Keratinocyte (primary cell): Measurements from ENCODE around the gene OR5P2. TPM values are rescaled to one million over a fixed set of nuclear protein-coding genes. Genes with fewer than 3 reads are reported as not detected.
"Not testable (repeated sequence)": the region's sequence is repeated elsewhere in the genome, so short reads cannot be mapped to it uniquely, and the experiment has no call there.

Experiments
- DNase-seq: peaks from one replicate; pipeline ENCODE4 v3.0.0-alpha.2; 2011; ENCODE audit warnings: low read depth, missing footprints, low spot score
- FAIRE-seq: peaks from 2 replicates; lab custom pipeline; 2011; peaks lifted over from hg19 to GRCh38; lab: Jason Lieb, UNC
- H2AFZ ChIP-seq: 2 replicates; pipeline ENCODE4 v1.6.0; 2012; ENCODE audit warnings: low read length, control low read depth, inconsistent platforms; ENCODE audit not compliant: control insufficient read depth
- H3K27ac ChIP-seq: 2 replicates; pipeline ENCODE4 v1.5.1; 2011; ENCODE audit warnings: low read length; ENCODE audit not compliant: control insufficient read depth, insufficient read depth
- H3K27me3 ChIP-seq: 3 replicates; pipeline ENCODE4 v1.6.0; 2011; ENCODE audit warnings: low read length; ENCODE audit not compliant: control insufficient read depth, insufficient read depth; ENCODE audit errors: extremely low read depth
- H3K36me3 ChIP-seq, 2 experiments: 2 replicates in 1 of 2; 3 replicates in 1 of 2; pipeline ENCODE4 v1.5.1; 2011; ENCODE audit warnings: low read length in 2 of 2, mild to moderate bottlenecking in 1 of 2; ENCODE audit not compliant: control insufficient read depth in 2 of 2, insufficient read depth in 2 of 2; ENCODE audit errors: extremely low read depth in 1 of 2
- H3K4me1 ChIP-seq: 3 replicates; pipeline ENCODE4 v1.5.1; 2011; ENCODE audit warnings: low read length; ENCODE audit not compliant: control insufficient read depth, insufficient read depth; ENCODE audit errors: extremely low read depth
- H3K4me2 ChIP-seq: 3 replicates; pipeline ENCODE4 v1.6.0; 2011; ENCODE audit warnings: low read depth, low read length; ENCODE audit not compliant: control insufficient read depth, insufficient read depth; ENCODE audit errors: extremely low read depth
- H3K4me3 ChIP-seq, 3 experiments: fragments of 200-600 bp in 1 of 3; sonication (generic) in 1 of 3; 2 replicates in 2 of 3; 3 replicates in 1 of 3; pipeline ENCODE4 v1.5.1; 2011 to 2016; ENCODE audit warnings: low read length in 3 of 3, mild to moderate bottlenecking in 3 of 3, control low read depth in 2 of 3, inconsistent platforms in 1 of 3, low read depth in 1 of 3, mixed read lengths in 1 of 3, mixed run types in 1 of 3, moderate library complexity in 1 of 3; ENCODE audit not compliant: control insufficient read depth in 2 of 3, insufficient read depth in 2 of 3; ENCODE audit errors: extremely low read depth in 1 of 3
- H3K79me2 ChIP-seq: 2 replicates; pipeline ENCODE4 v1.6.0; 2012; ENCODE audit warnings: low read length; ENCODE audit not compliant: control insufficient read depth, insufficient read depth
- H3K9ac ChIP-seq: 3 replicates; pipeline ENCODE4 v1.6.0; 2011; ENCODE audit warnings: low read length; ENCODE audit not compliant: control insufficient read depth, insufficient read depth; ENCODE audit errors: extremely low read depth
- H3K9me1 ChIP-seq: 3 replicates; pipeline ENCODE4 v1.6.0; 2011; ENCODE audit warnings: low read length; ENCODE audit not compliant: control insufficient read depth, insufficient read depth; ENCODE audit errors: extremely low read depth
- H3K9me3 ChIP-seq: 2 replicates; pipeline ENCODE4 v1.5.1; 2012; ENCODE audit warnings: low read depth, low read length; ENCODE audit not compliant: control insufficient read depth
- H4K20me1 ChIP-seq: 3 replicates; pipeline ENCODE4 v1.6.0; 2011; ENCODE audit warnings: low read length; ENCODE audit not compliant: control insufficient read depth, insufficient read depth; ENCODE audit errors: extremely low read depth
- CTCF ChIP-seq, 3 experiments: IDR thresholded peaks in 1 of 3; conservative IDR thresholded peaks in 1 of 3; optimal IDR thresholded peaks in 1 of 3; 2 replicates in 2 of 3; 3 replicates in 1 of 3; pipeline versions ENCODE3 to v1.5.1; 2011; ENCODE audit warnings: low read length in 3 of 3, mild to moderate bottlenecking in 3 of 3, moderate library complexity in 2 of 3, control low read depth in 1 of 3, inconsistent platforms in 1 of 3; ENCODE audit not compliant: insufficient read depth in 2 of 3; ENCODE audit errors: extremely low read depth in 1 of 3
- EZH2 ChIP-seq: IDR thresholded peaks from one replicate; pipeline ENCODE4 v1.6.1; 2012; ENCODE audit warnings: inconsistent platforms, mild to moderate bottlenecking, low read length, moderate library complexity
- dilution Hi-C: fragments of 300-500 bp; cut with MboI; formaldehyde crosslinking; loops from one replicate; pipeline ENCODE4 v1.7.0; 2020; ENCODE audit warnings: low sequenced_read_pairs; ENCODE audit not compliant: extremely low pct_ligation_motif_present
- polyA plus RNA-seq, 5 experiments: library from polyadenylated mRNA; depleted of rRNA in 3 of 5; stranded (reverse) in 3 of 5; stranded (forward) in 1 of 5; unstranded in 1 of 5; fragments of >200 nt; gene quantifications; 1 replicate in 1 of 5; 2 replicates in 3 of 5; 3 replicates in 1 of 5; pipeline versions ENCODE4 v1.2.1 to v1.2.3, GENCODE V29; 2011 to 2012; ENCODE audit warnings: missing spikeins in 2 of 5, low read depth in 1 of 5, low replicate concordance in 1 of 5

The OR5P2 gene
- polyA plus RNA-seq, 1 donor (not counting 4 experiments of a cell fraction or from before 2014, with no cell fraction given), result 0.25 TPM

DNA sequence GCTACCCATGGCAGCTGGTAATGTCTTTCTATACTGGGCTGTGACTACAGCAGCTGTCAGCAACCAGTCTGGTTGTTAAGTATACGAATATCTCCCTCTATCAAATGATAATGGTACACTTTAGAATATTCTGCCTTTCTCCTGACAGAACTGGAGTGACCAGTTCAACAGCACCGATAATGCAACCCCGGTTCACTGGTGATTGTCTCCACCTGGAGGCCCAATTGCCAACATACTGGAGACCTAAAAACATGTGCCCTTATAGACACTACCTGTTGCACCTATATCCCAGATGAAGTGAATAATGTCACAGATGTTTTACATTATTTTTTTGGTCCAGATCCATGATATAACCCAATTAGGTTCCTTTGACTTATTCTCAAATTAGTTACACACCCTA lies 21.1 kb downstream of the OR5P2 start:
- no peaks in the 10 kb centered on the region for H3K9me1 ChIP-seq
- no peaks in the 10 kb centered on the region for H4K20me1 ChIP-seq
- no peaks in the 10 kb centered on the region for H3K4me1 ChIP-seq
- no peak overlapping the region for H2AFZ ChIP-seq
- H3K27me3 ChIP-seq, result no peaks in the 10 kb centered on the region
- H3K9me3 ChIP-seq, result no peaks in the 10 kb centered on the region
- FAIRE-seq (no peak), DNase-seq (no peak)
- no peaks in the 10 kb centered on the region for H3K36me3 ChIP-seq
- dilution Hi-C loops, result no loop called here
- no peaks in the 10 kb centered on the region for H3K79me2 ChIP-seq
- H3K4me2 ChIP-seq, result no peak overlapping the region
- H3K4me3 ChIP-seq, result no peak overlapping the region
- H3K27ac ChIP-seq, result no peak overlapping the region
- TF ChIP-seq EZH2 (no peak), CTCF (optimal IDR thresholded peaks at IDR 0.05 in 1 of 3, IDR thresholded peaks at IDR 0.05 in 1 of 3, conservative IDR thresholded peaks at IDR 0.05 in 1 of 3; ENCODE audit: extremely low read depth in 1 of 3, insufficient read depth in 2 of 3, low read length in 3 of 3) (peak in 1 of 3 experiments; percentile 8)
- no peak overlapping the region for H3K9ac ChIP-seq

DNA sequence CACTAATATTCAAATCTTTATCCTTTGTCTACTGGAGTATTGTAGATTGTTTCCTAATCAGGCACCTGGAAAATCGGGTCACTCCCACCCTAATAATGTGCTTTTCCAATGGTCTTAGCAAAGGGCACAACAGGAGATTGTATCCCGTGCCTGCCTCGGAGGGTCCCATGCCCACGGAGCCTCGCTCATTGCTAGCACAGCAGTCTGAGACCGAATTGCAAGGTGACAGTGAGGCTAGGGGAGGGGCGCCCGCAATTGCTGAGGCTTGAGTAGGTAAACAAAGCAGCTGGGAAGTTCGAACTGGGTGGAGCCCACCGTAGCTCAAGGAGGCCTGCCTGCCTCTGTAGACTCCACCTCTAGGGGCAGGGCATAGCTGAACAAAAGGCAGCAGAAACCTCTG lies 32.4 kb downstream of the OR5P2 start:
- dilution Hi-C loops, H3K27me3 ChIP-seq, H3K79me2 ChIP-seq, H3K36me3 ChIP-seq, DNase-seq, H2AFZ ChIP-seq, H3K9ac ChIP-seq, H3K4me1 ChIP-seq, H3K9me3 ChIP-seq, H3K27ac ChIP-seq, H4K20me1 ChIP-seq, H3K4me2 ChIP-seq, FAIRE-seq, H3K9me1 ChIP-seq, H3K4me3 ChIP-seq: not testable (repeated sequence)

DNA sequence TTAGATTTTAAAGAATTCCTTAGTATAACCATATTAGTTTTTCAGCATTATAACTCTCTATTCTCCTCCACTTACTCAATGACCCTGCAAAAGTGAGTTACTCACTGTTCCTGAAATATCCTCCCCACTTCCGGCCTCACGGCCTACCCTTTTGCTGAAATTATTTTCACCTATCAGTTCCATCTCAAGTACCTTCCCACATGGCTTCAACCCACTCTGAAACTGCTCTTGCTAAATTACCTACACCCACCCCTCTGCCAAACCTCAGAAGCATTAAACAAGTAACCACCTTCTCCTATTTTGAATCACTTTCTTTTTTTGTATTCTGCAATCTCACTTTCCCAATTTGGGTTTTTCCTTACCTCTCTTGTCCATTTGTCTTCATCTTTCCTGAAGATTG lies 37.7 kb downstream of the OR5P2 start:
- no peaks in the 10 kb centered on the region for H3K9me1 ChIP-seq
- no peaks in the 10 kb centered on the region for H4K20me1 ChIP-seq
- H3K4me2 ChIP-seq, result no peak overlapping the region
- TF ChIP-seq EZH2, result no peak
- no peak for TF ChIP-seq CTCF (optimal IDR thresholded peaks at IDR 0.05 in 1 of 3, IDR thresholded peaks at IDR 0.05 in 1 of 3, conservative IDR thresholded peaks at IDR 0.05 in 1 of 3; ENCODE audit: extremely low read depth in 1 of 3, insufficient read depth in 2 of 3, low read length in 3 of 3)
- no peaks in the 10 kb centered on the region for H3K9me3 ChIP-seq
- H3K4me1 ChIP-seq, result no peaks in the 10 kb centered on the region
- no peak for DNase-seq
- H3K36me3 ChIP-seq, result no peaks in the 10 kb centered on the region
- no peak overlapping the region for H3K9ac ChIP-seq
- no peak for FAIRE-seq
- no peak overlapping the region for H3K4me3 ChIP-seq
- H3K27ac ChIP-seq, result no peak overlapping the region
- H3K79me2 ChIP-seq, result no peaks in the 10 kb centered on the region
- H2AFZ ChIP-seq, result no peak overlapping the region
- dilution Hi-C loops, result no loop called here
- no peaks in the 10 kb centered on the region for H3K27me3 ChIP-seq
